Bronchial epithelial cell (primary cell): Measurements from ENCODE around the gene IL15RA. TPM values are rescaled to one million over a fixed set of nuclear protein-coding genes. Genes with fewer than 3 reads are reported as not detected.
A peak's percentile ranks its signal among the peaks of the same experiment; 100 is the strongest.

Source experiments
- DNase-seq: peaks from one replicate; pipeline ENCODE4 v3.0.0-alpha.2; 2010; ENCODE audit warnings: low read depth
- FAIRE-seq: peaks from 2 replicates; lab custom pipeline; 2011; peaks lifted over from hg19 to GRCh38; lab: Jason Lieb, UNC
- H3K27me3 ChIP-seq: 2 replicates; pipeline ENCODE4 v1.5.1; 2011; ENCODE audit warnings: low read length; ENCODE audit not compliant: control insufficient read depth, insufficient read depth
- H3K36me3 ChIP-seq: 2 replicates; pipeline ENCODE4 v1.5.1; 2011; ENCODE audit warnings: low read length; ENCODE audit not compliant: control insufficient read depth, insufficient read depth
- H3K4me3 ChIP-seq: 2 replicates; pipeline ENCODE4 v1.5.1; 2011; ENCODE audit warnings: mild to moderate bottlenecking, low read depth, low read length, control low read depth
- CTCF ChIP-seq: IDR thresholded peaks from 2 replicates; pipeline ENCODE4 v1.5.1; 2011; ENCODE audit warnings: mild to moderate bottlenecking, moderate library complexity, low read length, control low read depth, inconsistent platforms; ENCODE audit not compliant: insufficient read depth, severe bottlenecking
- total RNA-seq: library from RNA; depleted of rRNA; stranded (reverse); fragments of >200 nt; gene quantifications from 2 replicates; pipeline ENCODE4 v1.2.1, GENCODE V29; 2014

IL15RA gene
- total RNA-seq, 1 donor from 2014 or later = 0.79 TPM

DNA sequence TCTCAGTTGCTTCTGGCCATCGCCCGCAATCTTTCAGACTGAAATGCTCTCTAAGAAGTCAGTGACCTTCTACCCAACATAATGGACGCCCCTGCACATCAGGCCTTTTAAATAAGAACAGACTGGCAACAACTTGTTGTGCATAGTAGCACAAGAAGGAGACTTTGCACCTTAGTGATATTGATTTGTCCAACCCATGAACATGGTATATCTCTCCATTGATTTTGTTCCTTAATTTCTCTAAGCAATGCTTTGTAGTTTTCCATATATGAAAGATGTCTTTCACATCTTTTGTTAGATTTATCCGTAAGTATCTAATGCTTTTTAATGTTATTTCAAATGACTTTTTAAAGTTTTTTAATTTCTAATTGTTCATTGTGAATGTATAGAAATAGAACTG is 4.3 kb downstream of the IL15RA start:
- H3K4me3 ChIP-seq = no peak overlapping the region
- DNase-seq = no peak
- no peaks in the 10 kb centered on the region for H3K27me3 ChIP-seq
- FAIRE-seq = no peak
- TF ChIP-seq CTCF = no peak
- H3K36me3 ChIP-seq = no peaks in the 10 kb centered on the region

GRCh38 chr10:5971886-5972285 is 5.5 kb downstream of the IL15RA start:
- no peak for FAIRE-seq
- no peak for DNase-seq
- no peak for TF ChIP-seq CTCF
- no peaks in the 10 kb centered on the region for H3K27me3 ChIP-seq
- no peaks in the 10 kb centered on the region for H3K36me3 ChIP-seq
- H3K4me3 ChIP-seq = no peak overlapping the region

- DNase-seq (peak; percentile 86), FAIRE-seq (no peak)
- H3K4me3 ChIP-seq = no peak overlapping the region
- no peaks in the 10 kb centered on the region for H3K27me3 ChIP-seq
- H3K36me3 ChIP-seq = no peaks in the 10 kb centered on the region
- TF ChIP-seq CTCF = no peak
Observed at GRCh38 chr10:5971315-5971832, 6.0 kb downstream of the IL15RA start.

- FAIRE-seq (no peak), DNase-seq (no peak)
- no peak overlapping the region for H3K4me3 ChIP-seq
- H3K36me3 ChIP-seq = no peaks in the 10 kb centered on the region
- H3K27me3 ChIP-seq = no peaks in the 10 kb centered on the region
- no peak for TF ChIP-seq CTCF
Observed at GRCh38 chr10:5970527-5970926, 6.8 kb downstream of the IL15RA start.

GRCh38 chr10:5970066-5970465 is 7.3 kb downstream of the IL15RA start:
- FAIRE-seq (no peak), DNase-seq (no peak)
- H3K27me3 ChIP-seq = no peaks in the 10 kb centered on the region
- no peaks in the 10 kb centered on the region for H3K36me3 ChIP-seq
- H3K4me3 ChIP-seq = no peak overlapping the region
- no peak for TF ChIP-seq CTCF

GRCh38 chr10:5968681-5969453 is 8.5 kb downstream of the IL15RA start:
- DNase-seq = no peak
- FAIRE-seq = no peak

More at GRCh38 chr10:5968681-5969453, 8.5 kb downstream of the IL15RA start:
- Histone ChIP-seq H3K36me3 (no peaks in the 10 kb centered on the region), H3K4me3 (no peak overlapping the region), H3K27me3 (no peaks in the 10 kb centered on the region)
- TF ChIP-seq CTCF = no peak
